HG03442 (cell line): ENCODE data around the gene TOMM7.
"Not testable (repeated sequence)": the region's sequence is repeated elsewhere in the genome, so short reads cannot be mapped to it uniquely, and the experiment has no call there.

Experiments
- ATAC-seq: cut with Tn5 transposase; IDR thresholded peaks from one replicate; pipeline ENCODE4 v1.9.1; 2021; ENCODE audit warnings: mild to moderate bottlenecking, moderate library complexity; ENCODE audit not compliant: unreplicated experiment

TOMM7 gene

DNA sequence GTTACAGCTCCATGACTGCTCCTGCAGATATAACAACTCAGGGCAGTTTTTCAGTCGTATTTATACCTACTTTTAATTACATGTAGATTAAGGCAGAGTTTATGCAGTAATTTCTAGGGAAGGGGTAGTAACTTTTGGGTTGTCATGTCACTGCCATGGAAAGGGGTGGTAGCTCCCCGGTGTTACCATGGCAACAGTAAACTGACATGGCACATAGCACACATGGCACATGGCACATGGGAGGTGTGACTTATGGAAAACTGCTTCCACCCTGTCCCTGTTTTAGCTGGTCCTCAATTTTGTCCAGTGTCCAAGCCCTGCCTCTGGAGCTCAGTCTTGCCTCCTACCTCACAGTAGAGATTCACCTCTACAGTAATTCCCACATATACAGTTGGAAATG lies 3.9 kb upstream of the TOMM7 start:
- no peak for ATAC-seq

DNA sequence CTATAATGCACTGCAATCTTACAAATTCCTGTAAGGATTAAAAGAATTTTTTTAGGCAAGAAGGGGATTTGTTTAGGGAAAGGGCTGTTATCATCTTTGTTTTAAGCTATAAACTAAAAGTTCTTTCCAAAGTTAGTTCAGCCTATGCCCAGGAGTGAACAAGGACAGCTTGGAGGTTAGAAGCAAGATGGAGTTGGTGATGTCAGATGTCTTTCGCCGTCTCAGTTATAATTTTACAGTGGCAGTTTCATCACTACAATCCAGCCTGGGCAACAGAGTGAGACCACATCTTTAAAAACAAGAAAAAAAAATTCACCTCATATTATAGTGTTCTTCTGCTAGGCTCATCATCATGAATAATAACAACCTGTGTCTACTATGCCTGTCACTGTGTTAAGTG lies 2.1 kb upstream of the TOMM7 start:
- no peak for ATAC-seq

- ATAC-seq, result no peak
Measured at GRCh38 chr7:22823142-22823497, 471 bp upstream of the TOMM7 start.

DNA sequence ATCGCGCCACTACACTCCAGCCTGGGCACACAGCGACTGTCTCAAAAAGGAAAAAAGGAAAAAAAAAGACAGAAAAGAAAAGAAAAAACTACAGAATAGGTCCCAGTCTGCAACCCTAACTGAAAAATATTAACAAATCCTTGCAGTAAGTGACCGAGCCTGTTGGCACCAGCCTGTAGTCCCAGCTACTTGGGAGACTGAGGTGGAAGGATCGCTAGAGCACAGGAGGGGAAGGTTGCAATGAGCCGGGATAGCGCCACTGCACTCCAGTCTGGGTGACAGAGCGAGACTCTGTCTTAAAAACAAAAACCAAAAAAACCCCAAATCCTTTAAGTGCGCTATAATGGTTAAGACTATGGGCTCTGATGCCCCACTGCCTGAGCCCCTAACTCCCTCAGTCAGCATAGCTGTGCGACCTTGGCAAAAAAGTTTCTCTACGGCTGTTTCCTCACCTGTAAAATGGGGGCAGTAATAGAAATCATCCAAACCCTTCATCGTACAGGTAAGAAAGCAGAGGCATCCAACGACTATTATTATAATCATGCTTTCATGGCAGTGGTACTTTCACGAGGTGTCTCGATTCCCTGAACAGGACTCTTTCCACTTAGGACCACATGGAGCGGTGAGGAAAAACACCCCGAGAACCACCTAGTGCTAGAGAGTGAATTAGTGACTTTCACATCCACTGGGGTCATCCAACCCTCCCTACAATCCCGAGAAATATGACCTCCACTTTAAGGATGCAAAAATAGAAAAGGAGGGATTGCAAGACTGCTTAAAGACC lies 755 bp downstream of the TOMM7 start:
- no peak for ATAC-seq

DNA sequence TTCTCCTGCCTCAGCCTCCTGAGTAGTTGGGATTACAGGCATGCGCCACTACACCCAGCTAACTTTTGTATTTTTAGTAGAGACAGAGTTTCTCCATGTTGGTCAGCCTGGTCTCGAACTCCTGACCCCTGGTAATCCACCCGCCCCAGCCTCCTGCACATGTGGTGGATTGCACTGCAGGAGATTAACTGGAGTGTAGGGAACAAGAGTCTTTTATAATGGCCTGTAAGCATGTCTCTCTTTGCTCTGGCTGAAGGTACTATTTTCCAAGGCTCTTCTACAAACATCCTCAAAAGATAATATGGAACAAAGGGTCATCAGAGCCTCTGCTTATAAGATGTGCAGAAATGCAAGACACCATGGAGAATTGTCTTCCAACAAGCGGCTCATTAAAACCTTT lies 3.2 kb downstream of the TOMM7 start:
- ATAC-seq, result no peak

- no peak for ATAC-seq
Measured at GRCh38 chr7:22814261-22815208, 8.1 kb downstream of the TOMM7 start.

DNA sequence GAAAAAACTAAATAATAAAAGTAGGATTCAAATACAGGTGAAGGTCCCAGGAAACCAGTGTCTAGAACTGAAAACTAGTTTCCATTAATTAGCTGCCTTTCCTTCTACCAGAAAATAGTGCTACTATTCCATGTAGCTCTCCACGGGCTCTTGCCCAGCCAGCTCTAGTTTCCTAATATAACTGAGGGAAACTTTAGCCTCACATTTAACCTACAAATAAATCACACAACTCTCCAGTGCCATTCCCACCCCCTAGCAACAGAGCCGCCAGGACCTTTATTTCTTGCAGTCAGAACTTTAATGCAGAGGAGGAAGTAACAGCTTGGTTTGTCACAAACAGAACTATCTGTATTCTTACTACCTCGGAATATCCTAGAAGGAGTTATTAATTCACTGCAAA lies 10.3 kb downstream of the TOMM7 start:
- ATAC-seq, result no peak

DNA sequence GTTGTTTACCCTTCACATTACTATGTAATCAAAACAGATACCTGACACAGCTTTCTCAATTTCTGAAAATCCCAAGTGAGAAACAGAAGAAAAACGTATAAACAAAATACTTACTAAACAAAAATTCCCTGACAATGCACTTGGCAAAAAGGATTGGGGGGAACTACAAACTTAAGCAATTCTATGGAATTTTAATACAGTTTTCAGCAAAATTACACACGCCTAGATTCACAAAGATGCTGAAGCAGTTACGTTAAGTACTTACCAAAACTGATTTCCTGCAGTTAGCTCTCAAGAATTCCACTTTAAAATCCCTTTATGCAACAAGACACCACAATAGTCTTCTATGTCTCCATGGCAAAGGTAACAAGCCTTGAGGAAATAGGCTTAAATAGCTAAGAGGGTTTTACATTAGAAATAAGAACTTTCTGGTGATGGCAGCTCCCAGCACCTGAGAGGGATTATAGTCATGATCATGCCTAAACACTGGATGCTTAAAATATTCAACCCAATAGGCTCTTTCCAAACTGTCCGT lies 10.8 kb downstream of the TOMM7 start:
- no peak for ATAC-seq

- ATAC-seq, result no peak
Measured at GRCh38 chr7:22810843-22811242, 11.8 kb downstream of the TOMM7 start.

DNA sequence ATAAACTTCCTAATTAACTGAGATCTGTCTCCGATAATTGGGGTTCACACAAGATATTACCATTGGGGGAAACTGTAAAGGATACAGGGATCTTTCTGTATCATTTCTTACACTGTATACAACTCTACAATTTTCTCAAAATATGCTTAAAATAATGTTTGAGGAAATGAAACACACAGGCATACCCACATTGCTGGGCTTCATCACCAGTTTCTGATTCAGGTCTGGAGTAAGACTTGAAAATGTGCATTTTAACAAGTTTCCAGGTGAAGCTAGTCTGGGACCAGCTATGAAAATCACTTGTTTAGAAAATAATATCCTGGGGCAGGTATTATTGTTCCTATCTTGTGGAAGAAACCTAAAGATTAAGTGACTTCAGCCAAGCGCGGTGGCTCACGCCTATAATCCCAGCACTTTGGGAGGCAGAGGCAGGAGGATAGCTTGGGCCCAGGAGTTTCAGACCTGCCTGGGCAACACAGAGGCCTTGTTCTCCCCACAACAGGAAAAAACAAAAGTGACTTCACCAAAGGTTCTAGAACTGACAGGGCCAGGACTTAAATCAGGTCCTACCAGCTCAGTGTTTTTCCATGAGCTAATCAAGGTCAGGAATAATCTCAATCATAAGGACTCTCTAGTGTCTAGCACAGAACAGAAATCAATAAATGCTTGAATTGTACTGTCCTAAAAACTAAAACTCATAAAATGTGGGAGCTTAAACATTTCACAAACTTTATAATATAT lies 12.6 kb downstream of the TOMM7 start:
- ATAC-seq, result no peak

- no peak for ATAC-seq
Measured at GRCh38 chr7:22808140-22808539, 14.5 kb downstream of the TOMM7 start.

GRCh38 chr7:22806752-22807151 lies 15.9 kb downstream of the TOMM7 start:
- ATAC-seq, result no peak

- ATAC-seq, result no peak
Measured at GRCh38 chr7:22805227-22805626, 17.4 kb downstream of the TOMM7 start.

- not testable (repeated sequence) for ATAC-seq
Measured at GRCh38 chr7:22802831-22803230, 19.8 kb downstream of the TOMM7 start.

- ATAC-seq, result no peak
Measured at GRCh38 chr7:22802426-22802825, 20.2 kb downstream of the TOMM7 start.

DNA sequence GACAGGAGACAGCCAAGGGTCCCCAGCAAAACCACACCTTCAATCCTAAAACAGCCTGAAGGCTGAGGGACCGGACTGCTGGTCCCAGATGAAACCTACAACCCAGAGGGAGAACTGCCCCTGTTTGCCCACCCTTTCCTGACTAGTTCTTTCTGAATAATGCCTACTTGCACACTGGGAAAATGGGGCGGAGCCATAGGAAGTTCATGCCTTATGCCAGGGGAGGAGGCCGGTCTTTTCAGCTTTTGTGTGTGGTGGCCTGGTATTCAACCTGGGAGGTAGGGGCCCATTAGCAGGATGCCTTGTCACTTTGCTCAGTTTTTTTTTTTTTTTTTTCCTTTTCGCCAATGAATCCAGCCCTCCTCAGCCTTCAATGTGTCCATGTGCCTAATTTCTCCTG lies 20.7 kb downstream of the TOMM7 start:
- no peak for ATAC-seq

DNA sequence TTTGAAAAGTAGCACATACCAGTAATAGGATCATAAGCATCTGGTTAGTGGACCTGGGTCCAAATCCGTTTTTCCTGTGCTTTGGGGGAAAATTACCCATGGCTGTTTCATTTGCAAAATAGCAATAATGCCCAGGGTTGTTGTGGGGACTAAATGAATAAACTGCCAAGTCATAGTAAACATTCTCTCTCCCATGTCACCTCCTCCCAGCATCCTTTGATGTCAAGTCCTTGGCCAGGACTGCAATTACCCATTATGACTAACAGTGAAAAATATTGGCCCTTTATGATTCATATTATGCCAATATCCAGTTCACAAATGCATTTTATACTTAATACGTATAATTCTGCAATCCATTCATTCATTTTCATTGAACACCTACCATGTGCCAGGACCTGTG lies 23.0 kb downstream of the TOMM7 start:
- no peak for ATAC-seq

GRCh38 chr7:22793593-22794462 lies 28.8 kb downstream of the TOMM7 start:
- no peak for ATAC-seq

- no peak for ATAC-seq
Measured at GRCh38 chr7:22791204-22792158, 31.2 kb downstream of the TOMM7 start.
